IMR-90 (cell line): ENCODE measurements around the gene SNX5. TPM values are rescaled to one million over a fixed set of nuclear protein-coding genes. Genes with fewer than 3 reads are reported as not detected.

Experiments used
- ATAC-seq: fragments of 200-7000 bp; cut with Tn5 transposase; 2 replicates; pipeline ENCODE4 v1.9.1; 2020; ENCODE audit warnings: low read depth, mild to moderate bottlenecking, moderate library complexity
- BruUV-seq: library from RNA; stranded (reverse); fragments of 400-500 nt; replicated peaks from 2 replicates; lab custom pipeline; 2021; lab: Mats Ljungman, UMichigan
- CTCF ChIA-PET: fragments of 300-600 bp; formaldehyde crosslinking; extraction: SDS; loops from one replicate; lab custom pipeline; 2021; ENCODE audit warnings: antibody characterized with exemption; lab: Yijun Ruan, JAX
- POLR2A ChIA-PET: fragments of 300-600 bp; sonication (Branson Sonifier 250); formaldehyde crosslinking; loops from one replicate; lab custom pipeline; 2022; ENCODE audit warnings: antibody characterized with exemption; ENCODE audit not compliant: unreplicated experiment; lab: Charles Lee
- DNase-seq: peaks from one replicate; pipeline ENCODE4 v3.0.0; 2013
- H2AFZ ChIP-seq: replicated peaks from 2 replicates; pipeline ENCODE3; 2013; ENCODE audit warnings: low read length, mild to moderate bottlenecking; ENCODE audit not compliant: poor library complexity
- H2AK5ac ChIP-seq: 2 replicates; pipeline ENCODE4 v1.6.1; 2013; ENCODE audit warnings: low read depth, low read length, inconsistent platforms
- H2AK9ac ChIP-seq: replicated peaks from 2 replicates; pipeline ENCODE3; 2013; ENCODE audit warnings: mild to moderate bottlenecking, low read depth, low read length, moderate library complexity; ENCODE audit not compliant: poor library complexity
- H2BK120ac ChIP-seq: 2 replicates; pipeline ENCODE4 v1.6.1; 2013; ENCODE audit warnings: low read depth, low read length, inconsistent platforms
- H2BK15ac ChIP-seq: 3 replicates; pipeline ENCODE4 v1.6.1; 2013; ENCODE audit warnings: low read depth, low read length, inconsistent platforms
- H2BK20ac ChIP-seq: 2 replicates; pipeline ENCODE4 v1.6.1; 2013; ENCODE audit warnings: low read depth, mild to moderate bottlenecking, inconsistent platforms, low read length, moderate library complexity
- H2BK5ac ChIP-seq: 2 replicates; pipeline ENCODE4 v1.6.1; 2013; ENCODE audit warnings: mild to moderate bottlenecking, low read depth, low read length, inconsistent platforms; ENCODE audit not compliant: poor library complexity, severe bottlenecking
- H3K14ac ChIP-seq: replicated peaks from 2 replicates; pipeline ENCODE4 v1.6.1; 2013; ENCODE audit warnings: low read depth, low read length, inconsistent platforms
- H3K18ac ChIP-seq: 2 replicates; pipeline ENCODE4 v1.6.1; 2013; ENCODE audit warnings: low read depth, low read length, control low read depth
- H3K23ac ChIP-seq: 2 replicates; pipeline ENCODE4 v1.6.1; 2013; ENCODE audit warnings: low read depth, low read length, inconsistent platforms
- H3K27ac ChIP-seq: 2 replicates; pipeline ENCODE4 v1.5.1; 2013; ENCODE audit warnings: mild to moderate bottlenecking, control low read depth, low read length; ENCODE audit not compliant: insufficient read depth
- H3K27me3 ChIP-seq: 2 replicates; pipeline ENCODE4 v1.6.1; 2013; ENCODE audit warnings: low read length; ENCODE audit not compliant: control insufficient read depth, insufficient read depth
- H3K36me3 ChIP-seq: 2 replicates; pipeline ENCODE4 v1.6.1; 2013; ENCODE audit warnings: low read length, mixed read lengths; ENCODE audit not compliant: control insufficient read depth, insufficient read depth
- H3K4ac ChIP-seq: 2 replicates; pipeline ENCODE4 v1.6.1; 2013; ENCODE audit warnings: low read depth, low read length, inconsistent platforms
- H3K4me1 ChIP-seq: 2 replicates; pipeline ENCODE4 v1.6.1; 2013; ENCODE audit warnings: low read length, mixed read lengths; ENCODE audit not compliant: control insufficient read depth, insufficient read depth
- H3K4me2 ChIP-seq: 2 replicates; pipeline ENCODE4 v1.6.1; 2013; ENCODE audit warnings: low read depth, mild to moderate bottlenecking, control low read depth, low read length, moderate library complexity
- H3K4me3 ChIP-seq: 2 replicates; pipeline ENCODE4 v1.5.1; 2013; ENCODE audit warnings: low read depth, mild to moderate bottlenecking, control low read depth, low read length, moderate library complexity; ENCODE audit not compliant: insufficient read depth
- H3K56ac ChIP-seq: 2 replicates; pipeline ENCODE4 v1.6.1; 2013; ENCODE audit warnings: low read length, inconsistent platforms; ENCODE audit not compliant: insufficient read depth; ENCODE audit errors: extremely low read depth
- H3K79me1 ChIP-seq, 2 experiments: 2 replicates each; pipeline ENCODE4 v1.6.1; 2013; ENCODE audit warnings: low read length in 2 of 2, inconsistent platforms in 1 of 2, low read depth in 1 of 2
- H3K9ac ChIP-seq: 2 replicates; pipeline ENCODE4 v1.6.1; 2013; ENCODE audit warnings: low read depth, low read length, control low read depth
- H3K9me1 ChIP-seq: 2 replicates; pipeline ENCODE4 v1.6.1; 2013; ENCODE audit warnings: low read length, inconsistent platforms; ENCODE audit not compliant: insufficient read depth
- H3K9me3 ChIP-seq: 2 replicates; pipeline ENCODE4 v1.6.1; 2013; ENCODE audit warnings: low read length; ENCODE audit not compliant: control insufficient read depth, insufficient read depth
- H4K20me1 ChIP-seq: 2 replicates; pipeline ENCODE4 v1.6.1; 2013; ENCODE audit warnings: low read length, inconsistent platforms; ENCODE audit not compliant: insufficient read depth
- H4K5ac ChIP-seq: 2 replicates; pipeline ENCODE4 v1.6.1; 2013; ENCODE audit warnings: mild to moderate bottlenecking, low read depth, low read length, control low read depth
- H4K8ac ChIP-seq, 2 experiments: 2 replicates each; pipeline ENCODE4 v1.6.1; 2013; ENCODE audit warnings: low read depth in 2 of 2, low read length in 2 of 2, control low read depth in 1 of 2, inconsistent platforms in 1 of 2
- H4K91ac ChIP-seq: 2 replicates; pipeline ENCODE4 v1.6.1; 2013; ENCODE audit warnings: low read depth, low read length, inconsistent platforms; ENCODE audit not compliant: insufficient read depth
- CEBPB ChIP-seq: IDR thresholded peaks from 2 replicates; pipeline ENCODE4 v1.6.1; 2012; ENCODE audit warnings: low read depth, low read length, improper control_type of control experiment
- NFE2L2 ChIP-seq: fragments of 150-350 bp; IDR thresholded peaks from 2 replicates; pipeline ENCODE4 v1.6.1; 2016; ENCODE audit warnings: low read depth, mild to moderate bottlenecking, low read length
- POLR2A ChIP-seq: IDR thresholded peaks from 2 replicates; pipeline ENCODE4 v1.6.1; 2012; ENCODE audit warnings: mild to moderate bottlenecking, low read depth, low read length
- RAD21 ChIP-seq: IDR thresholded peaks from 2 replicates; pipeline ENCODE4 v1.6.1; 2012; ENCODE audit warnings: low read length, improper control_type of control experiment
- SMC3 ChIP-seq: fragments of 150-350 bp; IDR thresholded peaks from 2 replicates; pipeline ENCODE4 v1.6.1; 2016; ENCODE audit warnings: low read depth, mild to moderate bottlenecking, antibody characterized with exemption, low read length, moderate library complexity
- WGBS, 2 experiments: methylation state at CpG; one replicate each; pipeline versions ENCODE4 v1.1.5 to v1.1.7; 2013; ENCODE audit warnings: missing lambda C conversion rate in 2 of 2; ENCODE audit not compliant: insufficient read length in 1 of 2; ENCODE audit errors: extremely low coverage in 2 of 2; 5-methylcytosine and 5-hydroxymethylcytosine counted together
- dilution Hi-C: fragments of 300-500 bp; cut with HindIII; formaldehyde crosslinking; loops from one replicate; pipeline ENCODE4 v1.14.3; 2018; ENCODE audit warnings: low sequenced_read_pairs; ENCODE audit not compliant: unreplicated experiment
- in situ Hi-C: fragments of 300-500 bp; cut with MboI; formaldehyde crosslinking; loops from 3 replicates; pipeline ENCODE4 v1.14.3; 2019; ENCODE audit warnings: low sequenced_read_pairs, inconsistent platforms, mixed read lengths
- intact Hi-C: fragments of 100-400 bp; cut with micrococcal nuclease; formaldehyde crosslinking; loops from 2 replicates; pipeline ENCODE4 v1.10.0; 2022
- polyA plus RNA-seq, 3 experiments: library from polyadenylated mRNA; depleted of rRNA; stranded (reverse); fragments of >200 nt; gene quantifications; 2 replicates each; pipeline ENCODE4 v1.2.3, GENCODE V29; 2012; ENCODE audit warnings: low replicate concordance in 1 of 3
- total RNA-seq: library from RNA; depleted of rRNA; stranded (reverse); fragments of >200 nt; gene quantifications from 2 replicates; pipeline ENCODE4 v1.2.3, GENCODE V29; 2012

Gene SNX5
- total and polyA plus RNA-seq, 2 of the 4 experiments (the other 2 are of a cell fraction), result 65.4 to 92.8 TPM

- POLR2A ChIA-PET, result interaction anchor here (0.5 to 0.9 kb wide), 3 partner anchors 70 to 223 kb away, joined by 3 to 4 read pairs (median 4); partner anchors contain the start of gene RRBP1
- WGBS, 2 experiments, result no CpG with 5 or more reads among the region's 17 CpGs
- DNase-seq (peak; percentile 70), ATAC-seq (peak; percentile 80)
- Histone ChIP-seq H2AK9ac (peak overlapping the region; percentile 66), H2BK20ac (peak overlapping the region; percentile 60), H4K91ac (peak overlapping the region; percentile 49), H3K27ac (peak overlapping the region; percentile 76), H3K9me3 (no peaks in the 10 kb centered on the region), H3K9me1 (peaks cover 7% of the 10 kb centered on the region), H3K14ac (peak overlapping the region; percentile 65), H3K4me2 (peak overlapping the region; percentile 66), H3K27me3 (no peaks in the 10 kb centered on the region), H3K18ac (peak overlapping the region; percentile 56), H3K4me3 (peak overlapping the region; percentile 35), H3K56ac (peak overlapping the region; percentile 50), H2AFZ (peak overlapping the region; percentile 90), H3K23ac (peak overlapping the region; percentile 73), H2BK15ac (peak overlapping the region; percentile 73; the same call in 2 of the 3 replicates), H3K36me3 (no peaks in the 10 kb centered on the region), H4K8ac (peak overlapping the region; percentile 20 to 75; a peak in 3 of 4 replicates), H2BK120ac (peak overlapping the region; percentile 83), H3K9ac (peak overlapping the region; percentile 51), H2BK5ac (peak overlapping the region; percentile 63), H3K4ac (peak overlapping the region; percentile 70), H3K79me1 (peaks cover 0 to 12% of the 10 kb centered on the region in 2 experiments; a peak in 2 of 4 replicates), H2AK5ac (peak overlapping the region; percentile 22; the same call in 1 of the 2 replicates), H4K20me1 (no peaks in the 10 kb centered on the region), H4K5ac (peak overlapping the region; percentile 52), H3K4me1 (peaks cover 13% of the 10 kb centered on the region)
- dilution Hi-C loops (no loop called here), intact Hi-C loops (loop anchor here (5.0 kb wide), 2 partner anchors 53 to 388 kb away; no protein-coding TSS in a partner anchor), in situ Hi-C loops (loop anchor here (5.0 kb wide), 1 partner anchor 218 kb away; no protein-coding TSS in a partner anchor)
- BruUV-seq, result no TSS peak
- CTCF ChIA-PET, result interaction anchor here (0.9 to 1.4 kb wide), 5 partner anchors 29 to 102 kb away, joined by 3 to 5 read pairs (median 4); no protein-coding TSS in a partner anchor
- TF ChIP-seq RAD21 (peak; percentile 32; the same call in 1 of the 2 replicates), SMC3 (peak; percentile 15), NFE2L2 (no peak), CEBPB (peak; percentile 10; the same call in 1 of the 2 replicates), POLR2A (peak; percentile 38; the same call in 1 of the 2 replicates)
These were observed 72.9 kb downstream of the SNX5 start for GRCh38 chr20:17895641-17896171.
